NT2/D1 (cell line): ENCODE measurements around the gene MCCD1.

ENCODE experiments used
- DNase-seq: peaks from one replicate; pipeline ENCODE4 v3.0.0-alpha.2; 2011; ENCODE audit warnings: low read depth, low spot score
- H3K27me3 ChIP-seq: 2 replicates; pipeline ENCODE4 v1.6.0; 2011; ENCODE audit warnings: mild to moderate bottlenecking; ENCODE audit not compliant: insufficient read length, insufficient read depth
- H3K36me3 ChIP-seq: 2 replicates; pipeline ENCODE4 v1.6.1; 2011; ENCODE audit warnings: mild to moderate bottlenecking, low read length, mixed read lengths; ENCODE audit not compliant: insufficient read depth, insufficient read length
- H3K4me1 ChIP-seq: 2 replicates; pipeline ENCODE4 v1.5.1; 2011; ENCODE audit not compliant: insufficient read depth, insufficient read length
- H3K4me3 ChIP-seq: 2 replicates; pipeline ENCODE4 v1.5.1; 2011; ENCODE audit warnings: low read depth; ENCODE audit not compliant: insufficient read length
- H3K9ac ChIP-seq: 2 replicates; pipeline ENCODE4 v1.6.0; 2011; ENCODE audit warnings: low read depth; ENCODE audit not compliant: insufficient read length
- H3K9me3 ChIP-seq: 2 replicates; pipeline ENCODE4 v1.5.1; 2011; ENCODE audit warnings: mild to moderate bottlenecking, low read length; ENCODE audit not compliant: insufficient read depth
- SUZ12 ChIP-seq: IDR thresholded peaks from 2 replicates; pipeline ENCODE4 v1.6.1; 2011; ENCODE audit not compliant: insufficient read length, insufficient read depth; ENCODE audit errors: extremely low read depth
- YY1 ChIP-seq: IDR thresholded peaks from 2 replicates; pipeline ENCODE4 v1.6.1; 2011; ENCODE audit not compliant: insufficient read length, insufficient read depth
- ZNF274 ChIP-seq: IDR thresholded peaks from 2 replicates; pipeline ENCODE4 v1.6.1; 2011; ENCODE audit warnings: mild to moderate bottlenecking, low read depth, low read length

MCCD1 gene

GRCh38 chr6:31532644-31533454 is 4.1 kb downstream of the MCCD1 start:
- Histone ChIP-seq H3K9me3 (no peaks in the 10 kb centered on the region), H3K4me3 (no peak overlapping the region), H3K36me3 (peaks cover 84% of the 10 kb centered on the region), H3K27me3 (no peaks in the 10 kb centered on the region), H3K9ac (no peak overlapping the region), H3K4me1 (peaks cover 3% of the 10 kb centered on the region)
- no peak for TF ChIP-seq ZNF274
- no peak for TF ChIP-seq YY1
- no peak for TF ChIP-seq SUZ12
- no peak for DNase-seq

- DNase-seq = no peak
- H3K4me3 ChIP-seq = no peak overlapping the region
- peaks cover 3% of the 10 kb centered on the region for H3K4me1 ChIP-seq
- H3K9ac ChIP-seq = no peak overlapping the region
- H3K36me3 ChIP-seq = peaks cover 88% of the 10 kb centered on the region
- H3K9me3 ChIP-seq = no peaks in the 10 kb centered on the region
- TF ChIP-seq SUZ12 (no peak), ZNF274 (no peak), YY1 (no peak)
- H3K27me3 ChIP-seq = no peaks in the 10 kb centered on the region
These were observed 4.7 kb downstream of the MCCD1 start for GRCh38 chr6:31533455-31533841.

- TF ChIP-seq YY1 (no peak), SUZ12 (no peak), ZNF274 (no peak)
- no peak for DNase-seq
- no peaks in the 10 kb centered on the region for H3K9me3 ChIP-seq
- H3K4me3 ChIP-seq = no peak overlapping the region
- H3K27me3 ChIP-seq = no peaks in the 10 kb centered on the region
- no peak overlapping the region for H3K9ac ChIP-seq
- H3K4me1 ChIP-seq = peaks cover 3% of the 10 kb centered on the region
- peaks cover 94% of the 10 kb centered on the region for H3K36me3 ChIP-seq
These were observed 5.2 kb downstream of the MCCD1 start for GRCh38 chr6:31534011-31534410.

- no peaks in the 10 kb centered on the region for H3K27me3 ChIP-seq
- H3K9ac ChIP-seq = no peak overlapping the region
- peaks cover 96% of the 10 kb centered on the region for H3K36me3 ChIP-seq
- no peak for DNase-seq
- H3K9me3 ChIP-seq = no peaks in the 10 kb centered on the region
- TF ChIP-seq YY1 (no peak), ZNF274 (no peak), SUZ12 (no peak)
- peaks cover 3% of the 10 kb centered on the region for H3K4me1 ChIP-seq
- H3K4me3 ChIP-seq = no peak overlapping the region
These were observed 5.8 kb downstream of the MCCD1 start for GRCh38 chr6:31534521-31535040.

GRCh38 chr6:31535538-31536324 is 7.0 kb downstream of the MCCD1 start:
- no peaks in the 10 kb centered on the region for H3K9me3 ChIP-seq
- no peak for DNase-seq
- H3K4me1 ChIP-seq = peaks cover 6% of the 10 kb centered on the region
- H3K27me3 ChIP-seq = no peaks in the 10 kb centered on the region
- peaks cover 97% of the 10 kb centered on the region for H3K36me3 ChIP-seq
- TF ChIP-seq SUZ12 (no peak), YY1 (no peak), ZNF274 (no peak)
- H3K4me3 ChIP-seq = no peak overlapping the region
- no peak overlapping the region for H3K9ac ChIP-seq

- peaks cover 6% of the 10 kb centered on the region for H3K4me1 ChIP-seq
- DNase-seq = no peak
- H3K4me3 ChIP-seq = no peak overlapping the region
- H3K9me3 ChIP-seq = no peaks in the 10 kb centered on the region
- TF ChIP-seq YY1 = no peak
- no peak for TF ChIP-seq ZNF274
- TF ChIP-seq SUZ12 = no peak
- no peaks in the 10 kb centered on the region for H3K27me3 ChIP-seq
- no peak overlapping the region for H3K9ac ChIP-seq
- H3K36me3 ChIP-seq = peaks cover 74% of the 10 kb centered on the region
These were observed 10.1 kb downstream of the MCCD1 start for GRCh38 chr6:31538805-31539400.
